ENCODE measurements around the gene TTC17. TPM values are rescaled to one million over a fixed set of nuclear protein-coding genes. Genes with fewer than 3 reads are reported as not detected.
"Not testable (repeated sequence)": the region's sequence is repeated elsewhere in the genome, so short reads cannot be mapped to it uniquely, and the experiment has no call there.

TTC17 gene
- total and polyA plus RNA-seq, 2 donors: 40.9 to 67.4 TPM

DNA sequence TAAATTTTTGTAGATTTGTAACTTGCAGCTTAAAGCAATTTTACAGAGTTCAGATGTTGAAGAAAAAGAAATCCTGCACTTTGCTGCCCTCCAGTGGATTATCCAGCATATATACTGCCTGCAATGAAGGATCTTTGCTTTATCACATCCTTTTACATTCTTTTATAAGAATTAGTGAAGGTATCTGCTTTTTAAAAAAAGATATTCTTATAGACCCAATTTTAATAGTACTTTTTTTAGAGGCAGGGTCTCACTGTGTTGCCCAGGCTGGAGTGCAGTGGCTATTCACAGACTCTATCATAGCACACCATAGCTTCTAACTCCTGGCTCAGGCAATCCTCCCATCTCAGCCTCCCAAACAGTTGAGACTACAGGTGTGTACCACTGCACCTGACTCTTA, 60.7 kb downstream of the TTC17 start:
- Histone ChIP-seq H3K4me1 (ENCODE audit: control insufficient read depth in 2 of 2, insufficient read depth in 2 of 2, low read length in 2 of 2) (no peaks in the 10 kb centered on the region), H3K9me3 (ENCODE audit: control insufficient read depth in 2 of 2, insufficient read depth in 1 of 2, low read length in 1 of 2) (no peaks in the 10 kb centered on the region), H3K27me3 (ENCODE audit: control insufficient read depth in 2 of 2, insufficient read depth in 1 of 2, low read length in 1 of 2) (no peaks in the 10 kb centered on the region), H3K4me3 (ENCODE audit: low read length in 2 of 2) (no peak overlapping the region), H3K36me3 (ENCODE audit: control insufficient read depth in 2 of 2, insufficient read depth in 2 of 2, low read length in 1 of 2) (peaks cover 5 to 6% of the 10 kb centered on the region in 2 donors), H3K27ac (ENCODE audit: low read depth in 1 of 2, low read length in 1 of 2) (no peak overlapping the region)
- peak in 8 of 9 donors; percentile 11 to 66 (median 33) for DNase-seq (ENCODE audit: low read depth in 6 of 9, low spot score in 9 of 9)

DNA sequence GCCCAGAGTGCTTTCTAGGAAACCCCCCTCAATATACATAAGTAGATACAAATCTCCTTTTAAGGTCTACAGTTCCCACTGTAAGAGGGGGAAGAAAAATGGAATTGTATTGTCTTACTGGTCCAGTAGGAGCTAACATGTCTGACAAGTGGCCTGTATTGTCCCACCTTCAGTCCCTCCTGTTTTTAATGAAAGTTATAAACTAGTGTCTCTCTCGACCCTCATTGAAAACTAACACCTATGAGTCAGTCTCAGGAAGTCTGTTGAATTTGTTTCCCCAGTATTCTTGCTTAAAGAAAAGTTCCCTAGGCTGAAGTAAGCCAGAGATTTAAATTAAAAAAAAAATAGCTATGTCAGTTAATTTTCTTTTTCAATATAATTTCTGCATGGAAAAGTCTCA, 69.3 kb downstream of the TTC17 start:
- DNase-seq (ENCODE audit: low read depth in 6 of 9, low spot score in 9 of 9): no peak
- WGBS: 93% methylated on average over 1 of the region's 1 CpG
- H3K9me3 ChIP-seq (ENCODE audit: control insufficient read depth in 2 of 2, insufficient read depth in 1 of 2, low read length in 1 of 2): no peaks in the 10 kb centered on the region
- H3K27me3 ChIP-seq (ENCODE audit: control insufficient read depth in 2 of 2, insufficient read depth in 1 of 2, low read length in 1 of 2): no peaks in the 10 kb centered on the region
- H3K4me3 ChIP-seq (ENCODE audit: low read length in 2 of 2): no peak overlapping the region
- H3K27ac ChIP-seq (ENCODE audit: low read depth in 1 of 2, low read length in 1 of 2): no peak overlapping the region
- H3K4me1 ChIP-seq (ENCODE audit: control insufficient read depth in 2 of 2, insufficient read depth in 2 of 2, low read length in 2 of 2): no peaks in the 10 kb centered on the region
- H3K36me3 ChIP-seq (ENCODE audit: control insufficient read depth in 2 of 2, insufficient read depth in 2 of 2, low read length in 1 of 2): peaks cover 0 to 5% of the 10 kb centered on the region in 2 donors

DNA sequence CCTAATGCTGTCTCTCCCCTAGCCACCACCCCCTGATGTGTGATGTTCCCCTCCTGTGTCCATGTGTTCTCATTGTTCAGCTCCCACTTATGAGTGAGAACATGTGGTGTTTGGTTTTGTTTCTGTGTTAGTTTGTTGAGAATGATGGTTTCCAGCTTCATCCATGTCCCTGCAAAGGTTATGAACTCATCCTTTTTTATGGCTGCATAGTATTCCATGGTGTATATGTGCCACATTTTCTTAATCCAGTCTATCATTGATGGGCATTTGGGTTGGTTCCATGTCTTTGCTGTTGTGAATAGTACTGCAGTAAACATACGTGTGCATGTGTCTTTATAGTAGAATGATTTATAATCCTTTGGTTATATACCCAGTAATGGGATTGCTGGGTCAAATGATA, 72.2 kb downstream of the TTC17 start:
- not testable (repeated sequence) for H3K9me3 ChIP-seq (ENCODE audit: control insufficient read depth in 2 of 2, insufficient read depth in 1 of 2, low read length in 1 of 2); H3K4me3 ChIP-seq (ENCODE audit: low read length in 2 of 2); DNase-seq (ENCODE audit: low read depth in 6 of 9, low spot score in 9 of 9); H3K27ac ChIP-seq (ENCODE audit: low read depth in 1 of 2, low read length in 1 of 2); H3K27me3 ChIP-seq (ENCODE audit: control insufficient read depth in 2 of 2, insufficient read depth in 1 of 2, low read length in 1 of 2); H3K4me1 ChIP-seq (ENCODE audit: control insufficient read depth in 2 of 2, insufficient read depth in 2 of 2, low read length in 2 of 2); H3K36me3 ChIP-seq (ENCODE audit: control insufficient read depth in 2 of 2, insufficient read depth in 2 of 2, low read length in 1 of 2)
- 100% methylated on average over 1 of the region's 1 CpG for WGBS

DNA sequence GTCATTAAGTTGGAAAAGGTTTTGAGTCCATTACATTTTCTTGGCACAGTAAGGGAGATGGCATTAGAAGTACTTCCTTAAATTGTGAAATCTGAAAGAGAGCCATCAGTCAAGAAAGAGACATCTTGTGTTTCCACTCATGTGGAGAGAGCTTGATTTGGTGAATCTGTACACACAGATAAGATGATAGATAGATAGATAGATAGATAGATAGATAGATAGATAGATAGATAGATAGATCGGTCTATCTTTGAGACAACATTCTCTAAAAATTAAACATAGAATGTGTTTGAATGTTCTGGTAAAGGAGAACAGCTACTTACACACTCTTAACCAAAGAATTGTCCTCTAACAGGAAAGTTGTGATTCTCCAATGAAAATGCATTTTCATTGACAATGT, 76.2 kb downstream of the TTC17 start:
- Histone ChIP-seq H3K4me3 (ENCODE audit: low read length in 2 of 2) (no peak overlapping the region), H3K4me1 (ENCODE audit: control insufficient read depth in 2 of 2, insufficient read depth in 2 of 2, low read length in 2 of 2) (no peaks in the 10 kb centered on the region), H3K9me3 (ENCODE audit: control insufficient read depth in 2 of 2, insufficient read depth in 1 of 2, low read length in 1 of 2) (no peaks in the 10 kb centered on the region), H3K27me3 (ENCODE audit: control insufficient read depth in 2 of 2, insufficient read depth in 1 of 2, low read length in 1 of 2) (no peaks in the 10 kb centered on the region), H3K36me3 (ENCODE audit: control insufficient read depth in 2 of 2, insufficient read depth in 2 of 2, low read length in 1 of 2) (peaks cover 4 to 6% of the 10 kb centered on the region in 2 donors), H3K27ac (ENCODE audit: low read depth in 1 of 2, low read length in 1 of 2) (no peak overlapping the region)
- no peak for DNase-seq (ENCODE audit: low read depth in 6 of 9, low spot score in 9 of 9)
- WGBS: 98% methylated on average over 1 of the region's 1 CpG

DNA sequence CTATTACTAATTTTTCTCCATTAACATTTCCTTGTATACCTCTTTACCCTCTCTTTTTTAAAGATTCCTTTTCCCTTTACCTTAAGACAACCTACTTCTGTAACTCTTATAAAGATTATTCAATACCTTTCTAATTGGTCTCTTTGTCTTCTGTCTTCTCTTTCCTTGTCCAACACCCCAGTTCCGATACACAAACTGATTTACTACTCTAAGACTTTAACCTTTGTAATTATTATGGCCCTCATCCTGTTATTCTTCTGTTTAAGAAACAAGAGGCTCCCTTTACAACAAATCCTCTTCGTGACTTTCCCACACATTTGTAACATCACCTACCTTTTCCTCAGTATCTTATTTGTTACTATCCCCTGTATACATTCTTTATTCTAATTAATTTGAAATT, 81.8 kb downstream of the TTC17 start:
- H3K9me3 ChIP-seq (ENCODE audit: control insufficient read depth in 2 of 2, insufficient read depth in 1 of 2, low read length in 1 of 2): no peaks in the 10 kb centered on the region
- no peak overlapping the region for H3K4me3 ChIP-seq (ENCODE audit: low read length in 2 of 2)
- H3K27ac ChIP-seq (ENCODE audit: low read depth in 1 of 2, low read length in 1 of 2): no peak overlapping the region
- H3K4me1 ChIP-seq (ENCODE audit: control insufficient read depth in 2 of 2, insufficient read depth in 2 of 2, low read length in 2 of 2): no peaks in the 10 kb centered on the region
- no peaks in the 10 kb centered on the region for H3K27me3 ChIP-seq (ENCODE audit: control insufficient read depth in 2 of 2, insufficient read depth in 1 of 2, low read length in 1 of 2)
- H3K36me3 ChIP-seq (ENCODE audit: control insufficient read depth in 2 of 2, insufficient read depth in 2 of 2, low read length in 1 of 2): peaks cover 20 to 28% of the 10 kb centered on the region in 2 donors
- DNase-seq (ENCODE audit: low read depth in 6 of 9, low spot score in 9 of 9): no peak
- WGBS: 97% methylated on average over 2 of the region's 2 CpGs

DNA sequence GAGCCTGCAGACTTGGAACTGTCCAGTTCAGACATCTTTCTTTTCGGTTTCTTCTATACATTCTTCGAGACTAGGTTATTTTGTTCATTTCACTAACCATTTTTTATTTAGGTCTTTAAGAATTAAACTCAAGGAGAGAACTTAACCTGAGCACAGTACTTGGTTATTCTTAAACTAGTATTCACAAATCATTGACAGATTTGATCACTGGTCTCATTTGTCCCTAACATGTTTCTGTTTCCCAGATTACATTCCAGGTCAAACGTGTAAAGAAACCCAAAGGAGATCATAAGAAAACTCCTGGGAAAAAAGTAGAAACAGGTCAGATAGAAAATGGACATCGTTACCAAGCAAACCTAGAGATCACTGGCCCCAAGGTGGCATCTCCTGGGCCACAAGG, 85.1 kb downstream of the TTC17 start:
- Histone ChIP-seq H3K27ac (ENCODE audit: low read depth in 1 of 2, low read length in 1 of 2) (no peak overlapping the region), H3K4me3 (ENCODE audit: low read length in 2 of 2) (no peak overlapping the region), H3K9me3 (ENCODE audit: control insufficient read depth in 2 of 2, insufficient read depth in 1 of 2, low read length in 1 of 2) (no peaks in the 10 kb centered on the region), H3K27me3 (ENCODE audit: control insufficient read depth in 2 of 2, insufficient read depth in 1 of 2, low read length in 1 of 2) (no peaks in the 10 kb centered on the region), H3K4me1 (ENCODE audit: control insufficient read depth in 2 of 2, insufficient read depth in 2 of 2, low read length in 2 of 2) (no peaks in the 10 kb centered on the region), H3K36me3 (ENCODE audit: control insufficient read depth in 2 of 2, insufficient read depth in 2 of 2, low read length in 1 of 2) (peaks cover 28 to 52% of the 10 kb centered on the region in 2 donors)
- 98% methylated on average over 4 of the region's 4 CpGs for WGBS
- no peak for DNase-seq (ENCODE audit: low read depth in 6 of 9, low spot score in 9 of 9)

DNA sequence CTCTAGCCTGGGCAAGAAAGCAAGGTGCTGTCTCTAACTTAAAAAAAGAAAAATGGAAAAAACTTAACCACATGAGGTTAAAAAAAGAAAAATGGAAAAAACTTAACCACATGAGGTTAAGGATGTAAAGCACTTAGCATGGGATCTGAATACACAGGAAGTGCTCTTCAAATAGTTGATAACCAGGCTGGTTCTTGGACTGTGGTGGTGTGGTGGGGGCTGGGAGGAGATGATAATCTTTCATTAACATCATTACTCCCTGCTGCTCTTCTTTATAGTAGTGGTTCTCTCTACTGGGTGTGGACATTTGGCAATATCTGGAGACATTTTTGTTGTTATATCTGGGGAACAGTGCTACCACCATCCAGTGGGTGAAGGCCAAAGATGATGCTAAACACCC, 88.4 kb downstream of the TTC17 start:
- DNase-seq (ENCODE audit: low read depth in 6 of 9, low spot score in 9 of 9): no peak
- Histone ChIP-seq H3K27me3 (ENCODE audit: control insufficient read depth in 2 of 2, insufficient read depth in 1 of 2, low read length in 1 of 2) (no peaks in the 10 kb centered on the region), H3K27ac (ENCODE audit: low read depth in 1 of 2, low read length in 1 of 2) (no peak overlapping the region), H3K36me3 (ENCODE audit: control insufficient read depth in 2 of 2, insufficient read depth in 2 of 2, low read length in 1 of 2) (peaks cover 39 to 67% of the 10 kb centered on the region in 2 donors), H3K4me3 (ENCODE audit: low read length in 2 of 2) (no peak overlapping the region), H3K4me1 (ENCODE audit: control insufficient read depth in 2 of 2, insufficient read depth in 2 of 2, low read length in 2 of 2) (no peaks in the 10 kb centered on the region), H3K9me3 (ENCODE audit: control insufficient read depth in 2 of 2, insufficient read depth in 1 of 2, low read length in 1 of 2) (no peaks in the 10 kb centered on the region)

DNA sequence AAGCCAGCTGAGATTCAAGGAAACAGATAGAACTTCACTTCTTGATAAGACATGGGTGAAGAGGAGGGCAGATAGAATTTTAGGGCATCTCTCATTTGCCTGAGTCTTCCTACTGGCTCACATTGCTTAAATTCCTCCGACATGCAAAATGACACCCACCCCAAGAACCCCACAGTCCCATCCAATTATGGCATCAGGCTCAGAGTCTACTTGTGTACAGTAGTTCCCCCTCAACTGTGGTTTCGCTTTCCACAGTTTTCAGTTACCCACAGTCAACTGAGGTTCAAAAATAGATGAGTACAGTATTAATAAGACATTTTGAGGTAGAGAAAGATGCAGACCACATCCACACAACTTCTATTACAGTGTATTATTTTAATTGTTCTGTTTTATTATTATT, 99.8 kb downstream of the TTC17 start:
- Histone ChIP-seq H3K27me3 (ENCODE audit: control insufficient read depth in 2 of 2, insufficient read depth in 1 of 2, low read length in 1 of 2) (no peaks in the 10 kb centered on the region), H3K4me3 (ENCODE audit: low read length in 2 of 2) (no peak overlapping the region), H3K36me3 (ENCODE audit: control insufficient read depth in 2 of 2, insufficient read depth in 2 of 2, low read length in 1 of 2) (peaks cover 18 to 32% of the 10 kb centered on the region in 2 donors), H3K4me1 (ENCODE audit: control insufficient read depth in 2 of 2, insufficient read depth in 2 of 2, low read length in 2 of 2) (no peaks in the 10 kb centered on the region), H3K27ac (ENCODE audit: low read depth in 1 of 2, low read length in 1 of 2) (no peak overlapping the region), H3K9me3 (ENCODE audit: control insufficient read depth in 2 of 2, insufficient read depth in 1 of 2, low read length in 1 of 2) (no peaks in the 10 kb centered on the region)
- WGBS: 72% methylated on average over 2 of the region's 2 CpGs
- no peak for DNase-seq (ENCODE audit: low read depth in 6 of 9, low spot score in 9 of 9)

DNA sequence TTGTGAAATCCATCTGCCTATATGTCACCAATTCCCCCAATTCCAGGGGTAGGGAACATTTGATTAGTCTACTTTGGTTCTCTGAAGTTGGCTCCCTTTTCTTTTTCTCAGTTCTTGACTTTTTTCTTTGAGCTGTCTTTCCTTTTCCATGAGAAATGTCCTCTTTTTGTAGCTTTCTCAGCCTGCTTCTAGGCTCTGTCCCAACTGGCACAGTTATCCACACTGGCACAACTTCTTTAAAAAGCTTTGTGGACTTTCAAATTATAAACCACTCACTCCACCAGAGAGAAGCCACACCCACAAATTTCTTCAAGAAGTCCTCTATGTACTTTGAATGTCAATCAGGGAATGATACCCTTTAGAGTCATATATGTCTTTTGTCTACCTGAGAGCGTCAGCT, 100.5 kb downstream of the TTC17 start:
- no peak for DNase-seq (ENCODE audit: low read depth in 6 of 9, low spot score in 9 of 9)
- peaks cover 18 to 28% of the 10 kb centered on the region in 2 donors for H3K36me3 ChIP-seq (ENCODE audit: control insufficient read depth in 2 of 2, insufficient read depth in 2 of 2, low read length in 1 of 2)
- no peaks in the 10 kb centered on the region for H3K4me1 ChIP-seq (ENCODE audit: control insufficient read depth in 2 of 2, insufficient read depth in 2 of 2, low read length in 2 of 2)
- 100% methylated on average over 1 of the region's 1 CpG for WGBS
- H3K27me3 ChIP-seq (ENCODE audit: control insufficient read depth in 2 of 2, insufficient read depth in 1 of 2, low read length in 1 of 2): no peaks in the 10 kb centered on the region
- no peak overlapping the region for H3K4me3 ChIP-seq (ENCODE audit: low read length in 2 of 2)
- H3K27ac ChIP-seq (ENCODE audit: low read depth in 1 of 2, low read length in 1 of 2): no peak overlapping the region
- no peaks in the 10 kb centered on the region for H3K9me3 ChIP-seq (ENCODE audit: control insufficient read depth in 2 of 2, insufficient read depth in 1 of 2, low read length in 1 of 2)

DNA sequence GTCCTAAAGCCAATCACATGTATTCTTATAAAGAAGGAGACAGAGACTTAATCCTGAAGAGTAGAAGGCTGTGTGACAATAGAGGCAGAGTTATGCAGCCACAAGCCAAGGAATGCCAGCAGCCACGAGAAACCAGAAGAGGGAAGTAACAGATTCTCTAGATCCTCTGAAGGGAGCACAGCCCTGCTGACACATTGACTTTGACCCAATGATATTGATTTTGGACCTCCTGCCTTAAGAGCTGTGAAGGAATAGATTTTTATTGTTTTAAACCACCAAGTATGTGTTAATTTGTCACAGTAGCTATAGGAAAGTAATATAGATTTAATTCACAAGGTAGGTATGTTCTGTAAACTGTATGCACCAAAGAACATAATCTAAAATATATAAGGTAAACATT, 103.6 kb downstream of the TTC17 start:
- no peaks in the 10 kb centered on the region for H3K27me3 ChIP-seq (ENCODE audit: control insufficient read depth in 2 of 2, insufficient read depth in 1 of 2, low read length in 1 of 2)
- peaks cover 16 to 39% of the 10 kb centered on the region in 2 donors for H3K36me3 ChIP-seq (ENCODE audit: control insufficient read depth in 2 of 2, insufficient read depth in 2 of 2, low read length in 1 of 2)
- H3K27ac ChIP-seq (ENCODE audit: low read depth in 1 of 2, low read length in 1 of 2): no peak overlapping the region
- 98% methylated on average over 1 of the region's 1 CpG for WGBS
- H3K4me1 ChIP-seq (ENCODE audit: control insufficient read depth in 2 of 2, insufficient read depth in 2 of 2, low read length in 2 of 2): no peaks in the 10 kb centered on the region
- no peak for DNase-seq (ENCODE audit: low read depth in 6 of 9, low spot score in 9 of 9)
- no peak overlapping the region for H3K4me3 ChIP-seq (ENCODE audit: low read length in 2 of 2)
- H3K9me3 ChIP-seq (ENCODE audit: control insufficient read depth in 2 of 2, insufficient read depth in 1 of 2, low read length in 1 of 2): peaks cover 0 to 2% of the 10 kb centered on the region in 2 donors

Data from thymus (tissue), 11 donors.